GM18873 (cell line): ENCODE data around the gene WDR5.

ENCODE experiments used
- ATAC-seq: cut with Tn5 transposase; IDR thresholded peaks from one replicate; pipeline ENCODE4 v1.9.1; 2021; ENCODE audit warnings: mild to moderate bottlenecking, moderate library complexity, moderate number of reproducible peaks; ENCODE audit not compliant: unreplicated experiment, low FRiP score

WDR5 gene

GRCh38 chr9:134131471-134132207 is 4.2 kb upstream of the WDR5 start:
- no peak for ATAC-seq

- no peak for ATAC-seq
Measured at GRCh38 chr9:134132208-134132870, 3.5 kb upstream of the WDR5 start.

- ATAC-seq: no peak
Measured at GRCh38 chr9:134134949-134135342, 936 bp upstream of the WDR5 start.

DNA sequence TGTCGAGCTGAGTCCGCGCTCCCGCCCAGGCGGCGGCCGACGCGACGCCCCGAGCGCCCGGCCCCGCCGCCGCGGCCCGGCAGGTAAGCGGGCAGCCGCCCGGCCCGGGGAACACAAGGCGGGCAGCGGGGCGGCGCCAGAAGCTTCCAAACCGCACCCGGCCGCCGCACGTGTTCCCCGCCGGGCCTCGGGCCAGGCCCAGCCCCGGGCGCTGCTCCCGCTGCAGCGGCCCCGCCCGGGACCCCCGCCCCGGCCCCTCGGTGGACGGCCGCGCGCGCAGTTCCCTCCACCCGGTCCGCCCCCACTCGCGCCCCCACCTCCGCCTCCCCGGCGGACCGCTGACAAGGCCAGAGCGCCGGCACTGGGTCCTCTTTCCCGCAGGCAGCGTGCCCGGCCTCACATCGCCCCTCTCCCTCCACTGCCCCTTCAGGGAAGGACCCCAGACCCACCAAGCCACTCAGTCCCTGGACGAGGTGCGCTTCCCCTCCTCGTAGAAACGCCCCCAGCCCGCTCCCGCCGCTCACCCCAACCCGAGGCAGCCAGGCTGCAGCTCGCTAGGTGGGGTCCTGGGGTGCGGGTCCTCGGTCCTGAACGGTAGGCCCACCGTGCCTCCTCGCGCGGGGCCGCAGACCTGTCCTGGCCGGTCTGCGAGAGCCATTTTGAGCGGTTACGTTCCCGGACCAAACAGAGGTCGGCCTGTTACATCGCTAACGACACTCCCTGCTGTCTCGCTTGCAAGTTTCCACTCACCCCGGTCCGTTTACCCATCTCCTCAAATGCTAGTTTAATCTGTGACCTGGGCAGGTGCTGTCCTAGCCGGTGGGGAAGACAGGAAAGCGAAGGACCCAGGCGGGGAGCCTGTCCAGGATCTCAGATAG is 475 bp downstream of the WDR5 start:
- ATAC-seq: peak; percentile 4

- ATAC-seq: no peak
Measured at GRCh38 chr9:134136996-134137299, 1.1 kb downstream of the WDR5 start.

DNA sequence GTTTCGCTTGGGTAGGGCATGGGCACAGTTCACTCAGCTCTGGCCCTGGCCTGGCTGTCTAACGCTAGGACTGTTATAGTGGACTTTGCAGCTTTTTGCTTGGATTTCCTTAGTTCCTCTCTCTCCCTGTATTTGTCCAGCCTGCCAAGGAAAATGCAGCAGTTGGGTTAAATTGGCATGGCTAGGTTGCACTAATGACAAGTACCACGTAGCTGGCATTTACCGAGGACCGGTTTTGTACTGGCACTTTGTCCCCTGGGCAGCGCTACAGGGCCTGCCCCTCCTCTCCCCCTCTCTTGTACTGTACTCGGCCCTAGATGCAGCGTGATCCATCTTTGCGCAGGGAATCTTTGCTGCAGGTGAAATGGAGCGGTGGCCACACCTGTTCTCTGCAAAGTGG is 2.4 kb downstream of the WDR5 start:
- no peak for ATAC-seq

DNA sequence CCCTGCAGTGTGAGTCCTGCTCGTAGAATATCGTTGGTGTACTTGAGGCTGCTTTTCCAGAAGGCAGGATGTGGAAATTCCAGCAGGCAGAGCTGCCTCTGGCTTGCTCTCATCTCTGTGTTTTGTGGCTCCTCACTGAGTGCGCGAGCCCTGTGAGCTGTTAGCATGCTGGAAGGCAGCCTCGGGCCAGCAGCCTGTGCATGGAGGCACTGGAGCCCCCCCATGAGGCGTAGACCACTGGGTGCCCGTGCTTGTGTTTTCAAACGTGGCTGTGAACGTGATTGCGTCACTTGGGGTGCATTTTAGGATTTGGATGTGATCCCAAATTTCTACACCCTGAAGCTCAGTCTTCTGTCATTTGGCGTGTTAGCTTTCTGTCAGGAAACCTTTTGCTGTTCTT is 3.2 kb downstream of the WDR5 start:
- no peak for ATAC-seq

- no peak for ATAC-seq
Measured at GRCh38 chr9:134141906-134142305, 6.0 kb downstream of the WDR5 start.

DNA sequence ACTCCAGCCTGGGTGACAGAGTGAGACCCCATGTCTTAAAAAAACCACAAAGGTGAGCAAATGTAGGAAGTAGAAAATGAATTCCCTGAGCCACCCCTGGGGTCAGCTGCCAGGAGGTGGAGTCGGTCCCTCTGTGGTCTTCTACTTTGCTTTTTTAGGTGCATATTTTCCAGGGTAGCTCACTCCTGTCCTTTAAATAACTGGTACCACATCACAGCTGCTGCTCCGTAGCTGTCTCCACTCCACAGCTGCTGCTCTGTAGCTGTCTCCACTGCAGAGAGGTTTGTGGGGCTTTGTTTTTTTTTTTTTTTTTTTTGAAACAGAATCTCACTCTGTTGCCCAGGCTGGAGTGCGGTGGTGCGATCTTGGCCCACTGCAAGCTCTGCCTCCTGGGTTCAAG is 8.9 kb downstream of the WDR5 start:
- ATAC-seq: no peak

DNA sequence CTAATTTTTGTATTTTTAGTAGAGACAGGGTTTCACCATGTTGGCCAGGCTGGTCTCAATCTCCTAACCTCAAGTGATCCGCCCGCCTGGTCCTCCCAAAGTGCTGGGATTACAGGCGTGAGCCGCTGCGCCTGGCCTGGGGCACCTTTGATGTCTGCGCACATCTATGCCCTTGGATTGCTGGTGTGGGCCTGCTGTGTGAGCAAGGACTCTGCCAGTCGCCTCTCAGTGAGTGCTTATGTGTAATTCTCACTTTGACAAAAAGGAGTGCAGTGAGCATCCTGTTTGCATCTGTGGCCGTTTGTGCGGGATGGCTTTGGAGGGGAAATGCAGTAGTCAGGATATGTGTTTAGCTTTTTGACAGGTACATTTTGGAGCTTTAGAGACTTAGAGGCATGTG is 9.4 kb downstream of the WDR5 start:
- no peak for ATAC-seq

DNA sequence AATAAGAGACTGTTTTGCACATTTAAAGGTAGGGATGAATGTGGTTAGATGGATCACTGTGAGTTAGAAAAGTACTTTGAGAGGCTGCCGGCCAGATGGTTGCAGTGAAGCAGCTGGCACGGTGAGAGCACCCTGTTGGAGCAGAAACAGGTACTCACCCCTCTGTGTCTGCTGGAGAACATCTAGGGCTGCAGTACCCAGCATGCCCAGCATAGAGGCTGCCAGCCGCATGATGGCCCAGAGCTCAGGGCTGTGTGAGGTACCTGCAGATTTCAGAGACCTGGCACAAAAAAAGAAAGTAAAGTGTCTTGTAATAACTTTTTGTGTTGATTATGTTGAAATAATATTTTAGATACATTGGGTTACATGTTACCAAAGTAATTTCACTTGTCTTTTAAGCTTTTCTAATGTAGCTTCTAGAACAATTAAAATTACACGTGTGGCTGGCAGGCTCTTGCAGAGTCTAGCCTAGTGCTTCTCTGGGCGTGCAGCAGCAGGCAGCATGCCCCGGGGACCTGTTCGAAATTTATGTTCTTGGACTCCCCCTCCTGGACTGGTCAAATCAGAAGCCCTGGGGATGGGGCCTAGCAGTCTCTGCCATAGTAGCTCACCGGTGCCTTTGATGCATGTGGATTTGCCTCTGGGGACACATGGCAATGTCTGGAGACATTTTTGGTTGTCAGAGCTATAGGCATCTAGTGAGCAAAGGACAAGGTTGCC is 11.1 kb downstream of the WDR5 start:
- ATAC-seq: no peak

DNA sequence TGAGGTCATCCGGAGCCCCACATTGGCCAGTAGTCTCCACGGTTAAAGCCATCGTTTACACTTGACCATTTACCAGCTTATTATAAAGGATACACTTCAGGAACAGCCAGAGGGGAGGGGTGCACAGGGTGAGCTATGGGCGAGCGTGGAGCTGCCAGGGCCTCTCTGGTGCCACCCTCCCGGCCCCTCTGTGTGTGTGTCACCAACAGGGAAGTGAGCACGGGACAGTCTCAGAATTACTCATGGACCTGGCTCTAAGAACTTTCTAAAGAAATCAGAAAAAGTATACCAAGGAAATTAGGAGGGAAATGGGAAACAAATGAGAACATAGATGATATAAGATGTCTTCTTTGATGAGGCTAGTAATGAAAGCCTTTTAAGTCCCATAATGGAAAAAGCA is 13.5 kb downstream of the WDR5 start:
- ATAC-seq: no peak

DNA sequence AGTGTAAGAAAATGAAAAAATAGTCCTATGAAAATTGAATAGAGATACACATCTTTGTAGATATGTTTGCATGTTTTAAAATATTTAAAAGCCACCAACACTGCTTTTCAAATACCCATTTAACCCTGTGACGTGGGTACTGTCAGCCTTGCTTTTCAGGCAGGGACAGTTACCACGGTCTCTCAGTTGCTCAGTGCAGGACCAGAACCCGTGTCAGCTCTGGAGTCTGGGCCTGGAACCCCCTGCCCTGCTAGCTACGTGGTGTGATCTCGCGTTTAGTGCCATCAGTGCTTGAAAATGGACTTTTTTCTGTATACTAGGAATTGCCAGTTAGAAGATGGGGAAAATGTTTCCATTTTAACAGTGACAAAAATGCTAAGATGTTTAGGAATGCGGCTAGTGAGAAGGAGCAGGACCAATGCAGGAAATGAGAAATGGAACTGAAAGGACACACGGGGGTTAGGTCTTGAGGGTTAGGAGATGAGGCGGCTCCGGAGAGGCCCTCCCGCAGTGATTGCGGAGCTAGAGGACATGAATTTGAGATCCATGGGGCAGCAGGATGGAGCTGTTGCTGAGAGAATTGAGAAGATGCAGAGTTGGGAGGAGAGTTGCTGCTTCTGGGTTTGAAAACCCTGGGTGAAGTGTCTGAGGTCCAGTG is 14.8 kb downstream of the WDR5 start:
- ATAC-seq: no peak

DNA sequence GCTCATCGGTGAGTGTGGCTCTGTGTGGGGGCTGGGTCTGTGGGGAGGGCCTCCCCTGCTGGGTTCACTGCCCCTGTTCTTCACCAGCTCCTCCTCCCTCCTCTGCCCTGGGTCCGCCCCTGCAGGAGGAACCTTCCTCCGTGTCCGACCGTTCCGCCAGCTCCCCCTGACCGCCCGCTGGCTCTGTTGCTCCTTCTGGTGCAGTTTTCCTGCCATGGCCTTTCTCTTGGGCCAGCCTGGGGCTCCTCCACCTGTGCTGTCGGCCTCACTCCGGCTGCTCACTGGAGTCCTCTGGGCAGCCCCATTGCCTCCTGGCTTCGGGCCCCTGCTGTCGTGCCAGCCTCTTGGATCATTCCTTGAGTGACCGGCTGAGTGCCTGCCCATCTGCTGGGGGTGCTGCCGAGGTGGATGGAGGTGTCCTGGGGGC is 16.2 kb downstream of the WDR5 start:
- no peak for ATAC-seq

DNA sequence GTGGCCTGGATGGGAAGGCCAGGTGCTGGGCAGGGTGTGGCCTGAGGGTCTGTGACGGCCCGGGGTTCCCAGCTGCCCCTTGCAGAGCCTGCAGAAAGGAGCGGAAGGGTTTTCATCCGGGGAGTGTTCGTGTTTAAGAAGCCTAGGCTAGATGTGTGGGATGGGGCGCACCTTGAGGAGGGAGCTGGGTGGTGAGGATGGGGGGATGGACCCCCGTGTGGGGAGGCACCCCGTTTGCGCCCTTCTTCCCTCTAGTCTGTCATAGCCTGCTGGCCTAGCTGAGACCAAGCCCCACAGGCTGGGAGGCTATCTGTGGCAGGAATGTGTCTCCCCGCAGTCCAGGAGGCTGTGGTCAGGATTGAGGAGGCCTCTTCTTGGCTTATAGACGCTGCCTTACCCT is 16.6 kb downstream of the WDR5 start:
- ATAC-seq: no peak

DNA sequence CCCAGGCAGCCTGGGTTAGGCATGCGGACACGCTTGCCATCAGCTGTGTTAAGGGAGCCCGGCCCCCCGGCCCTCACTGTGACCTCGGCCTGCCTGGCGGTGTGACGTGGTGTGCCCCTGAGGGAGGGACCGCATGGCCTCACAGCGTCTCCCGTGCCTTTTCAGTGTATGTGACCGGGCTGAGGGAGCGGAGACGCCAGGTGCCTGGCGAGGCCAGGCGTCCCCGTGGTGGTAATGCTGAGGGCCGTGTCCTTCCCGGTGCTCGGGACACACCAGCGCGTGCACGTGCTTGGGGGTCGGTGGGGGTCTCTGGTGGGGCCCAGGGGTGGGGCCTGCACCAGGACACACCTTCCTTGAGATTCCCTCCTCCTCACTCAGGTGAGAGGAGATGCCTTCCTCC is 17.6 kb downstream of the WDR5 start:
- ATAC-seq: no peak

DNA sequence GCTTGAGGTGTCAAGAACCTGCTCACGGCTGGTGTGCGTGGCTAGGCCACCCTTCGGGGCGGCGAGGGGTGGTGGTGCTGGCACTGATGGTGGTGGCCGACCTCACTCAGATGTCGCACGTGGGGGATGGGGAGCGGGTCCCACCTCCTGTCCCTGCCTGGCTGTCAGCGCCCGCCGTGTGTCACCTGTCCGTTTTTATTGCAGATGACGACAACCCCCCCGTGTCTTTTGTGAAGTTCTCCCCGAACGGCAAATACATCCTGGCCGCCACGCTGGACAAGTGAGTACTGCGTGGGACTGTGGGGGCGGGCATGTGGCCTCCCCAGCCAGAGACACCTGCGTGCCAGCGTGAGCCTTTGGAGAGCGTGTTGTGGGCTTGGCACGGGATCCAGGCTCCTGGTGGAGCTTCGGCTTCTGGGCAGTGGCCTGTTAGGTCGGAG is 18.4 kb downstream of the WDR5 start:
- ATAC-seq: no peak

DNA sequence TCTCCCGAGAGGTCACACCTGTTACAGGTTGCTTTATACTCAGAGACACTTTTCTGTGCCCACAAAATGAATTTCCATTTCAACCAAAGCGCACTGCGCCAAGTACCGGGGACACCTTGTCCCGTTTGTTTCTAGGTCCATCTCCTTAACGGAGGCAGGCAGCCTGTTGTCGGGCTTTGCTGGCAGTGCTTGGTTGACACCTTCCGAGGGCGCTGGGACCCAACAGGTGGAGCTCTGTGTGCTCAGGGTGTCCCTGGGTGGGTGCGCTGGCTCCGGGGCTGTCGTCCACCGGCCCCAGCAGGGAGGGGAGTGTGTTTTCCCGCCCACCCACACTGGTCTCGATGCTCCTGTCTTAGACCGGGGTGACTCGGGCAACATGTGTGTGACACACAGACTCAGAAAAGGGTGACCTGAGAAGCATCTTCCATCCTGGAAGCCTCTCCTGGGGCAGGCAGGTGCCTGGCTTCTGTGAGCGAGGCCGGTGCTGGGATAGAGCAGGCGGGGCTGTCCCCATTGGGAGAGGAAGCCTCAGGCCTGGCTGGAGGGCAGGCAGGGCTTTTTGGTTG is 20.0 kb downstream of the WDR5 start:
- no peak for ATAC-seq

DNA sequence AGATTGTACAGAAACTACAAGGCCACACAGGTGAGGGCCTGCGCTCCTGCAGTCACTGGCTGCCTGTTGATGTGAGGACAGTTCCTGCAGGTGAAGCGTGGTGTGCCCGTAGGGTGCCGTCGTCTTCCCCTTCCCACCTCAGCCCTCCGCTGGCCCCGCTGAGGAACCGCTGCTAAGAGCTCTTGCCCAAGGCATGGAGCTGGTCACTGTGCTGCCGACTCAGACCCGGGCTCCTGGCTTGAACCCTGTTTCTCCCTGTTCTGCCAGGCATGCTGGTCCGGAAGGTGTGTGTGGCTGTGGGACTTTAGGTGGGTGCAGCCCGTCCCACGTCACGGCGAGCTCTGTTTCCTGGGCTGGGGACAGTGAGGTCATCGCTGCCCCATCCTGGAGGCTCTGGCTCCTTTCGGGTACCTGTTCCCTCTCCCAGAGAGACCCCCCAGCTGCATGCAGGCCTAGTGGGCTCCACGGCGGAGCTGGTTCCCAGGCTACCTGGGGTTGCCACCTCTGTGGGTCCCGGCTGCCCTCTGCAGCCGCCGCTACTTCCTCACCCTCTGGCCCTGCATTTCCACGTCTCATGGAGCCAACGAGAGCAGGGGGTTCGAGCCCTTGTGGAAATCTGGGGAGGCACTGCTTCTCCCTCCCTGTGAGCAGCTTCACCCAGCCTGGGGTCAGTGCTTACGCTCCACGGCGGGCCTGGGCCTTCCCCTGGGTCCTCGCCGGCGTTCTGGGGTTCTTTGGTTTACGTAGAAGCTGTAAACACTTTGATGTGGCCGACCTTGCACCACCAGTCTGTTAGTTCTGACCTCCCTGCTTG is 20.9 kb downstream of the WDR5 start:
- ATAC-seq: no peak
